Activated CD4-positive, alpha-beta T cell treated with anti-CD3 and anti-CD28 coated beads, Interleukin-2, amount 50 U/mL, for 24 hours (primary cell): ENCODE results near the gene TBX4.

ENCODE experiments used
- DNase-seq, 2 donors: peaks; one replicate each; pipeline ENCODE4 v3.0.0-alpha.2; 2020; ENCODE audit warnings: low read depth in 1 of 2, low spot score in 1 of 2

Gene TBX4

GRCh38 chr17:61464130-61464842 is 12.1 kb downstream of the TBX4 start:
- no peak for DNase-seq

GRCh38 chr17:61464843-61465180 is 12.6 kb downstream of the TBX4 start:
- DNase-seq: no peak

- no peak for DNase-seq
These were observed 13.5 kb downstream of the TBX4 start for GRCh38 chr17:61465550-61466237.

- DNase-seq: no peak
These were observed 14.0 kb downstream of the TBX4 start for GRCh38 chr17:61466246-61466645.

- no peak for DNase-seq
These were observed 15.4 kb downstream of the TBX4 start for GRCh38 chr17:61467416-61468262.

- DNase-seq: no peak
These were observed 16.2 kb downstream of the TBX4 start for GRCh38 chr17:61468263-61468907.

GRCh38 chr17:61469474-61469873 is 17.3 kb downstream of the TBX4 start:
- no peak for DNase-seq

GRCh38 chr17:61469949-61470348 is 17.7 kb downstream of the TBX4 start:
- DNase-seq: no peak

- DNase-seq: no peak
These were observed 18.4 kb downstream of the TBX4 start for GRCh38 chr17:61470530-61471136.

- DNase-seq: no peak
These were observed 22.2 kb downstream of the TBX4 start for GRCh38 chr17:61474235-61474927.

GRCh38 chr17:61474934-61475333 is 22.7 kb downstream of the TBX4 start:
- no peak for DNase-seq

GRCh38 chr17:61475726-61476125 is 23.5 kb downstream of the TBX4 start:
- no peak for DNase-seq

- DNase-seq: no peak
These were observed 24.4 kb downstream of the TBX4 start for GRCh38 chr17:61476476-61477203.

- DNase-seq: no peak
These were observed 25.1 kb downstream of the TBX4 start for GRCh38 chr17:61477204-61477834.

- no peak for DNase-seq
These were observed 26.0 kb downstream of the TBX4 start for GRCh38 chr17:61478026-61478789.

- no peak for DNase-seq
These were observed 26.7 kb downstream of the TBX4 start for GRCh38 chr17:61478790-61479492.

GRCh38 chr17:61479493-61480413 is 27.5 kb downstream of the TBX4 start:
- DNase-seq: no peak
